AG04449 (cell line): Measurements from ENCODE around the gene UCP1.

ENCODE experiments used
- CTCF ChIA-PET: fragments of 350-600 bp; formaldehyde crosslinking; extraction: SDS; loops from one replicate; lab custom pipeline; 2021; ENCODE audit warnings: antibody characterized with exemption; lab: Yijun Ruan, JAX
- POLR2A ChIA-PET: fragments of 400-600, 350-600 bp; formaldehyde crosslinking; extraction: SDS; loops from one replicate; lab custom pipeline; 2020; ENCODE audit warnings: antibody characterized with exemption, inconsistent platforms; lab: Yijun Ruan, JAX
- DNase-seq: peaks from one replicate; pipeline ENCODE4 v3.0.0-alpha.2; 2010; ENCODE audit warnings: low read depth, low spot score
- H3K4me3 ChIP-seq: 2 replicates; pipeline ENCODE4 v1.5.1; 2011; ENCODE audit warnings: low read depth, mild to moderate bottlenecking, control low read depth, low read length
- TF ChIP-seq, protein P1 (sequence below): IDR thresholded peaks from one replicate; pipeline ENCODE4 v1.5.1; 2011; ENCODE audit warnings: mild to moderate bottlenecking, moderate library complexity, low read length, control low read depth, inconsistent platforms; ENCODE audit not compliant: insufficient read depth; ENCODE audit errors: missing control alignments

UCP1 gene

DNA sequence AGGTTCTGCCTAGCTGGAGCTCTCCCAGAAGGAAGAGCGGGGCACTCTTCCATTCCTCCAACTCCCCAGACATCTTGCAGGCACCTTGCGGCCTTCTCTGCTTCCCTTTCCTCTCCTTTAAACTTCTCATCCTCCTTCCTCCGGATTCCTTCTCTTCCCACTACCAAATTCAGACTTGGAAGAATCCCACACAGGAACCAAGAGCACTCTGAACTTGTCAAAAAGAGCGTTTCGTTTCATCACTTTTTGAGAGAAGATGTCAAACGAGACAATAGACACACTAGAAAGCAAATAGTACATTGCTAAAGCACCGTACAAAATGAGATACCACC lies 512 bp upstream of the UCP1 start:
- TF ChIP-seq, protein P1, sequence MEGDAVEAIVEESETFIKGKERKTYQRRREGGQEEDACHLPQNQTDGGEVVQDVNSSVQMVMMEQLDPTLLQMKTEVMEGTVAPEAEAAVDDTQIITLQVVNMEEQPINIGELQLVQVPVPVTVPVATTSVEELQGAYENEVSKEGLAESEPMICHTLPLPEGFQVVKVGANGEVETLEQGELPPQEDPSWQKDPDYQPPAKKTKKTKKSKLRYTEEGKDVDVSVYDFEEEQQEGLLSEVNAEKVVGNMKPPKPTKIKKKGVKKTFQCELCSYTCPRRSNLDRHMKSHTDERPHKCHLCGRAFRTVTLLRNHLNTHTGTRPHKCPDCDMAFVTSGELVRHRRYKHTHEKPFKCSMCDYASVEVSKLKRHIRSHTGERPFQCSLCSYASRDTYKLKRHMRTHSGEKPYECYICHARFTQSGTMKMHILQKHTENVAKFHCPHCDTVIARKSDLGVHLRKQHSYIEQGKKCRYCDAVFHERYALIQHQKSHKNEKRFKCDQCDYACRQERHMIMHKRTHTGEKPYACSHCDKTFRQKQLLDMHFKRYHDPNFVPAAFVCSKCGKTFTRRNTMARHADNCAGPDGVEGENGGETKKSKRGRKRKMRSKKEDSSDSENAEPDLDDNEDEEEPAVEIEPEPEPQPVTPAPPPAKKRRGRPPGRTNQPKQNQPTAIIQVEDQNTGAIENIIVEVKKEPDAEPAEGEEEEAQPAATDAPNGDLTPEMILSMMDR, result no peak
- ChIA-PET POLR2A (no interaction called here), CTCF (interaction anchor here (0.6 kb wide), 1 partner anchor 17 kb away, joined by 4 read pairs; no protein-coding TSS in a partner anchor)
- peak overlapping the region; percentile 44; the same call in 1 of the 2 replicates for H3K4me3 ChIP-seq
- no peak for DNase-seq

DNA sequence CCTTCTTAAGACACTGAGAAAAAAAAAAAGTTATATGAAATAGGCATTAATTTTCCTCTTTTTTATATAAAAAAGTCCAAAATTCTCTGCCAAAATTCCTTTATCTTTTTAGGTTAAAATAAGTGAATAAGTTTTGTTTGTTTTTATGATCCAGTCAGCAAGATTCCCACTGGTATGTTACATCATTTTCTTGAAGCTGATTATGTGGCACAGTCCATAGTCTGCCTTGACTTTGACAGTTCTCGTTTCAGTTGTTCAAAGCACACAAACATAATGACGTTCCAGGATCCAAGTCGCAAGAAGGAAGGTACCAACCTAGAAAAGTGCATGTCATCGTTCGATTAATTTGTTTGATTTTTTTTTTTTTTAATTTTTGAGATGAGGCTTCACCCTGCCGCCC lies 9.1 kb downstream of the UCP1 start:
- no peak for DNase-seq
- TF ChIP-seq, protein P1, result no peak
- POLR2A ChIA-PET, result no interaction called here
- CTCF ChIA-PET, result no interaction called here
- H3K4me3 ChIP-seq, result no peak overlapping the region

GRCh38 chr4:140557831-140558435 lies 10.8 kb downstream of the UCP1 start:
- POLR2A ChIA-PET, result no interaction called here

GRCh38 chr4:140556372-140557085 lies 12.2 kb downstream of the UCP1 start:
- ChIA-PET CTCF (no interaction called here), POLR2A (no interaction called here)
- no peak for DNase-seq

More at GRCh38 chr4:140557831-140558435, 10.8 kb downstream of the UCP1 start:
- H3K4me3 ChIP-seq, result no peak overlapping the region
- TF ChIP-seq, protein P1, result no peak
- DNase-seq, result no peak
- CTCF ChIA-PET, result interaction anchor here (0.7 to 1.0 kb wide), 2 partner anchors 15 to 33 kb away, joined by 3 read pairs; no protein-coding TSS in a partner anchor

GRCh38 chr4:140533951-140534480 lies 34.7 kb downstream of the UCP1 start:
- H3K4me3 ChIP-seq, result no peak overlapping the region
- DNase-seq, result no peak
- TF ChIP-seq, protein P1, result no peak
- CTCF ChIA-PET, result interaction anchor here (1.9 kb wide), 1 partner anchor 9 kb away, joined by 11 read pairs; the partner anchor contains the start of gene ELMOD2
- POLR2A ChIA-PET, result interaction anchor here (2.5 kb wide), 1 partner anchor 10 kb away, joined by 8 read pairs; the partner anchor contains the start of gene ELMOD2

More at GRCh38 chr4:140556372-140557085, 12.2 kb downstream of the UCP1 start:
- no peak overlapping the region for H3K4me3 ChIP-seq
- TF ChIP-seq, protein P1, result no peak

GRCh38 chr4:140529434-140529833 lies 39.3 kb downstream of the UCP1 start:
- no peak overlapping the region for H3K4me3 ChIP-seq
- TF ChIP-seq, protein P1, result no peak
- CTCF ChIA-PET, result interaction anchor here (0.9 kb wide), 1 partner anchor 169 kb away, joined by 3 read pairs; no protein-coding TSS in a partner anchor
- POLR2A ChIA-PET, result no interaction called here
- DNase-seq, result no peak
